Urinary bladder (tissue), 4 donors: ENCODE data around the gene C1orf226. TPM values are rescaled to one million over a fixed set of nuclear protein-coding genes. Genes with fewer than 3 reads are reported as not detected.
"Not testable (repeated sequence)": the region's sequence is repeated elsewhere in the genome, so short reads cannot be mapped to it uniquely, and the experiment has no call there.

Experiments used
- DNase-seq: peaks from one replicate; pipeline ENCODE4 v3.0.0-alpha.2; 2015; ENCODE audit errors: extremely low spot score
- H3K27ac ChIP-seq: one replicate; pipeline ENCODE4 v1.5.1; 2013; ENCODE audit warnings: low read depth, mild to moderate bottlenecking, moderate library complexity
- H3K36me3 ChIP-seq: one replicate; pipeline ENCODE4 v1.6.1; 2013; ENCODE audit warnings: mild to moderate bottlenecking, moderate library complexity; ENCODE audit not compliant: insufficient read depth
- H3K4me1 ChIP-seq: one replicate; pipeline ENCODE4 v1.6.1; 2013; ENCODE audit warnings: mild to moderate bottlenecking, moderate library complexity; ENCODE audit not compliant: insufficient read depth
- H3K4me3 ChIP-seq: one replicate; pipeline ENCODE4 v1.5.1; 2013; ENCODE audit warnings: low read depth, low read length
- WGBS: extraction: QIAGEN DNeasy Blood & Tissue Kit; methylation state at CpG from one replicate; pipeline ENCODE4 v1.1.7; 2013; 5-methylcytosine and 5-hydroxymethylcytosine counted together
- polyA plus RNA-seq: library from polyadenylated mRNA; stranded (reverse); fragments of 200-250 nt; gene quantifications from one replicate; pipeline ENCODE4 v1.2.3, GENCODE V29; 2013
- small RNA-seq: library from RNA; depleted of rRNA; stranded (forward); fragments of <200 nt; gene quantifications from one replicate; pipeline ENCODE3, GENCODE V24; 2014
- total RNA-seq: library from RNA; depleted of rRNA; stranded (reverse); fragments of >200 nt; gene quantifications from one replicate; pipeline ENCODE4 v1.2.3, GENCODE V29; 2014
- donor health status: healthy with polysubstance abuse.
- donor health status: healthy.

C1orf226 gene
- total and polyA plus RNA-seq, 2 donors: 1.4 to 2.2 TPM

DNA sequence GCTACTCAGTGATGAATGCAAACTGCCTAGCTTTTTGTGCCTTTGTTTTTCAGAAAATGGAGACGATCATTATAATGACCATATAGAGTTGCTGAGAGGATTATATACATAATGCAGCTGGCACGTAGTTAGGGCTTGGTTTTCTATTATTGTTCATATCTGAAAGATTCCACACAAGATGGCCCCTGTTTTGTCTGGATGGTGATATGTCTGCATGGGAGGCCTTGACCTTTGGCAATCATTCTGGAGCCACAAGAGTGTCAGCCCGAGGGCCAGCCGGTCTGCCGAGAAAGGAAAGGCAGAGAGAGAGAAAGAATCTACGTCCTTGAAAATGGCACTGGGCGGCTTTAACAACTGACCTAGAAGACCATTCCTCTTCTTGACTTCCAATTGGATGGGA is 36.1 kb downstream of the C1orf226 start:
- WGBS: 90% methylated on average over 7 of the region's 7 CpGs
- H3K36me3 ChIP-seq: no peaks in the 10 kb centered on the region
- H3K27ac ChIP-seq: no peak overlapping the region

DNA sequence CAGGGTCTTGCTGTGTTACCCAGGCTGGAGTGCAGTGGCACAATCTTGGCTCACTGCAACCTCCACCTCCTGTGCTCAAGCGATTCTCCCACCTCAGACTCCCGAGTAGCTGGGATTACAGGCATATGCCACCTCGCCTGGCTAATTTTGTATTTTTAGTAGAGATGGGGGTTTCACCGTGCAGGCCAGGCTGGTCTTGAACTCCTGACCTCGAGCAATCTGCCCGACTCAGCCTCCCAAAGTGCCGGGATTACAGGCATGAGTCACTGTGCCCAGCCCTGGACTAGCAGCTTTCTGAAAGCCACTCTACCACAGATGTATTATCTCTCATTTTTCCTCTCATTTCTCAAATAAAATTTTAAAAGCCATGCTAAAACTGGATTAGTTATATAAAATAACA is 37.1 kb downstream of the C1orf226 start:
- WGBS: 71% methylated on average over 7 of the region's 7 CpGs
- H3K4me3 ChIP-seq, DNase-seq, H3K36me3 ChIP-seq, H3K27ac ChIP-seq, H3K4me1 ChIP-seq: not testable (repeated sequence)

More for the DNA sequence above, 36.1 kb downstream of the C1orf226 start:
- no peak overlapping the region for H3K4me3 ChIP-seq
- no peak for DNase-seq
- no peaks in the 10 kb centered on the region for H3K4me1 ChIP-seq

DNA sequence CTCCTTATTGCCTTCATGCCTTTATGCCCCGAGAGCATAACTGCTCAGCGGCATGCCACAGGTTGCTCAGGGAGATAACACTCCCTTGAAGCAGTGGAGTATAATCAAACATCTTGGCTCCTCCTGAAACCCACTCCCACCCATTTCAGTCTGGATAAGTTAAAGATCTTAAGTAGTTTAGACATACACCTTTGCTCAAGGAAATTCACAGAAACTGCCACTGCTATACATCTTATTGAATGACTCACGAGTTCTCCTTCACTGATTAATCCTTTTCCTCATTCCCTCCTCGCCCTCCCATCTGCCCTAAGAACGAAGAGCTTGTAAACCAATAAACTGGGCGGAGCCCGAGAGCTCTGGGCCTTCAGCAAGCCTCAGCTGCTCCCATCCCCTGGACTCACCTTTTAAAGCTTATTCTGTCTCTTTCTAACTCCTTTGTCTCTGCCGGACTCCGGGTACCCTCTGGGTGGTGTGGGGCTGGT is 38.0 kb downstream of the C1orf226 start:
- H3K4me1 ChIP-seq, H3K36me3 ChIP-seq, H3K4me3 ChIP-seq, H3K27ac ChIP-seq: not testable (repeated sequence)
- 58% methylated on average over 9 of the region's 9 CpGs for WGBS
- DNase-seq: peak; percentile 14

DNA sequence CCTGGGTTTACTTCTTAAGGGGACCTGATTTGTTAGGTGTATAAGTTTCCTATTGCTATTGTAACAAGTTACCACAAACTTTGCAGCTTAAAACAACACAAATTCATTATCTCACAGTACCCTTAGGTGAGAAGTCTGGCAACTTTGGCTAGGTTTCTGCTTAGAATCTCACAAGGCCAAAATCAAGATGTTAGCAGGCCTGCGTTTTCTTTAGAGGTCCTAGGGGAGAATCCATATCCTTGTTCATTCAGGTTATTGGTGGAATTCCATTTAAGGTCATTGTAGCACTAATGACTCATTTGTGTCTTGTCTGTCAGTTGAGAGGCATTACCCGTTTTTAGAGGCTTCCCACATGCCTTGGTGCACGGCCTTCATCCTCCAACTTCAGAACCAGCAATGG is 38.6 kb downstream of the C1orf226 start:
- no peak for DNase-seq
- H3K27ac ChIP-seq: no peak overlapping the region
- WGBS: 89% methylated on average over 3 of the region's 3 CpGs
- H3K4me3 ChIP-seq: no peak overlapping the region
- H3K4me1 ChIP-seq: no peaks in the 10 kb centered on the region
- H3K36me3 ChIP-seq: no peaks in the 10 kb centered on the region

DNA sequence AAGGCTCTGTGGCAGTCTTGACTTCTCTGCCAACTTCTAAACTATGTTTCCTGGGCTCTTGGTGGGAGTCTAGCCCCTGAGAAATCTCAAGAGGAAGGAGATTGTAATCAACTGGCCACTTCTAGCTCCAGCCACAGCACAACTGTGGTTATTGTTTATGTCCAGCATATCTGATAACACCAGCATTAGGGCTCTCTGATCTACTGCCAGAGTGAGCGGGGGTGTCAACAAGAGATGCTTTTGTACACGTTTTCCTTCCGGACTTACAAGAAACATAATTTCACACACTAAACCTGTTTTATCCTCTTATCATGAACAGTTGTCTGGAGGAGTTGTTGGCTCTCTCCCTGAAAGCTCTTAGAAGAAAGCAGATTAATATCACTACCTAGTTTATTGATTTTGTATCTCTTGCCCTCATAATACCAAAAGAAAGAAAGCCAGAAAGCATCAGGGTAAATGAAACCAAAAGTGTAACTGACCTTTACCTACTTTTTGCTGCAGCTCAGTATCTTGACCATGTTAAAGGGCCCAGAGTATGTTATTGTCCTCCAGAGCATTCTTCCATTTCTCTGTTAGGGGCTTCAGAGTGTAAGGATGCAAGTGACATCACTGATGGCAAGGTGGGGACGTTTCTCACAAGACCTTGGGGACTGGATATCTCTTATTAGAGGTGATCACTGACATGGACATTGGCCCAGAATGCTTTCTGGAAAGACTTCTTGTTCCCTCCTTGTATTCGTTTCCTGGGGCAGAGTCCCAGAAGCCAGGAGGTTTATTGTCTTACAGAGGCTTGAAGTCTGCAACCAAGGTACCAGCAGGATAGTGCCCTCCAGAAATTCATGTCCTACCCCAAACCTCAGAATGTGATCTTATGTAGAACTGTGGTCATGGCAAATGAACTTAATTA is 40.0 kb downstream of the C1orf226 start:
- Histone ChIP-seq H3K36me3 (no peaks in the 10 kb centered on the region), H3K27ac (no peak overlapping the region), H3K4me3 (no peak overlapping the region), H3K4me1 (no peaks in the 10 kb centered on the region)
- DNase-seq: no peak
- WGBS: 32% methylated on average over 5 of the region's 5 CpGs

DNA sequence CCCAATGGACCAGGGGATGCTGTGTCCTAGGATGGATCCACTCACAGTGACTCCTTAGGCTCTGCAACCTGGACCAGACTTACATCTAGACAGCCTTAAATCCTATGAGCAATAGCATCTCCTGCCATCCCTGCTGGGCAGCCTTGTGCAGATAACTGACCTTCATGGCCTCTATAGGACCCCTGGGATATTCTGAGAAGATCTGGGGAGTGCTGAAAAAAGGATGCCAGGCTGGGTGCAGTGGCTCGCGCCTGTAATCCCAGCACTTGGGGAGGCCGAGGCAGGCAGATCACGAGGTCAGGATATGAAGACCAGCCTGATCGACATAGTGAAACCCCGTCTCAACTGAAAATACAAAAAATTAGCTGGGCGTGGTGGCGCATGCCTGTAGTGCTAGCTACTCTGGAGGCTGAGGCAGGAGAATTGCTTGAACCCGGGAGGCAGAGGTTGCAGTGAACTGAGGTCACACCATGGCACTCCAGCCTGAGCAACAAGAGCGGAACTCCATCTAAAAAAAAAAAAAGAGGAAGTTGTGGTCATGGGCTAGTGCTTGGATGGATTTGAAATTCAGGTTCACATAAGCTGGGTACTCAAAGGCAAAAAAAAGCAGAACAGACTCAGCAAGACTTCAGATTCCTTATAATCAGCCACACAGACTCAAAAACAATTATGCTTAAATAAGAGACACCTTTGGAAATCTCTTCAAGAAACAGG is 41.3 kb downstream of the C1orf226 start:
- Histone ChIP-seq H3K27ac (no peak overlapping the region), H3K4me1 (no peaks in the 10 kb centered on the region), H3K36me3 (no peaks in the 10 kb centered on the region), H3K4me3 (no peak overlapping the region)
- DNase-seq: no peak
- 91% methylated on average over 10 of the region's 10 CpGs for WGBS

DNA sequence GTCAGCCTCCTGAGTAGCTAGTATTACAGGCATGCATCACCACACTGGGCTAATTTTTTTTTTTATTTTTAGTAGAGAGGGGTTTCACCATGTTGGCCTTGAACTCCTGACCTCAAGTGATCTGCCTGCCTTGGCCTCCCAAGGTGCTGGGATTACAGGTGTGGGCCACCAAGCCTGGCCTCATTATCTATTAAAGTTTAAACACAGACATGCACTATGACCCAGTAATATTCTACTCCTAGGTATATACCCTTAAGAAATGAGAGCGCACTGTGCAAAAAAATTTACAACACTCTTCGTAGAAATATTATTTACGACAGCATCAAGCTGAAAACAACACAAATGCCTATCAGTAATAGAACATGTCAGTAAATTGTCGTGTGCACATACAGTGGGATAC is 49.1 kb downstream of the C1orf226 start:
- Histone ChIP-seq H3K4me3 (no peak overlapping the region), H3K4me1 (no peaks in the 10 kb centered on the region), H3K36me3 (no peaks in the 10 kb centered on the region), H3K27ac (no peak overlapping the region)
- 81% methylated on average over 4 of the region's 4 CpGs for WGBS
- DNase-seq: no peak

DNA sequence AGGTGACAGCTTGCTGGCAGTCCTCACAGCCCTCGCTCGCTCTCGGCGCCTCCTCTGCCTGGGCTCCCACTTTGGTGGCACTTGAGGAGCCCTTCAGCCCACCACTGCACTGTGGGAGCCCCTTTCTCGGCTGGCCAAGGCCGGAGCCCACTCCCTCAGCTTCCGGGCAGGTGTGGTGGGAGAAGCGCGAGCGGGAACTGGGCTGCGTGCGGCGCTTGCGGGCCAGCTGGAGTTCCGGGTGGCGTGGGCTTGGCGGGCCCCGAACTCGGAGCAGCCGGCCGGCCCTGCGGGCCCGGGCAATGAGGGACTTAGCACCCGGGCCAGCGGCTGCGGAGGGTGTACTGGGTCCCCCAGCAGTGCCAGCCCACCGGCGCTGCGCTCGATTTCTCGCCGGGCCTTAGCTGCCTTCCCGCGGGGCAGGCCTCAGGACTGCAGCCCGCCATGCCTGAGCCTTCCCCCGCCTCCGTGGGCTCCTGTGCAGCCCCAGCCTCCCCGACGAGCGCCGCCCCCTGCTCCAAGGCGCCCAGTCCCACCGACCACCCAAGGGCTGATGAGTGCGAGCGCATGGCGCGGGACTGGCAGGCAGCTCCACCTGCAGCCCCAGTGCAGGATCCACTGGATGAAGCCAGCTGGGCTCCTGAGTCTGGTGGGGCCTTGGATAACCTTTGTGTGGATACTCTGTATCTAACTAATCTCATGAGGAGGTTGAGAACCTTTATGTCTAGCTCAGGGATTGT is 51.6 kb downstream of the C1orf226 start:
- H3K36me3 ChIP-seq: not testable (repeated sequence)
- 88% methylated on average over 40 of the region's 47 CpGs for WGBS

More for the DNA sequence above, 51.6 kb downstream of the C1orf226 start:
- DNase-seq, H3K4me3 ChIP-seq, H3K27ac ChIP-seq, H3K4me1 ChIP-seq: not testable (repeated sequence)

Small RNAs within 50 kb of the gene (small RNA-seq; reads per million reads assigned to genes)
- gene MIR556: 0.18 reads per million
- not detected for gene RNA5SP61

Other genes with a start within 250 kb of the C1orf226 start
- not detected for gene SPATA46, start 4.9 kb upstream of the C1orf226 start, total RNA-seq
- gene SPATA46, start 4.9 kb upstream of the C1orf226 start, polyA plus RNA-seq: not detected
- gene SH2D1B, start 30.4 kb downstream of the C1orf226 start, total RNA-seq: 0.37 TPM
- gene SH2D1B, start 30.4 kb downstream of the C1orf226 start, polyA plus RNA-seq: 0.08 TPM
- gene UHMK1, start 116.1 kb downstream of the C1orf226 start, total RNA-seq: 58.2 TPM
- gene UHMK1, start 116.1 kb downstream of the C1orf226 start, polyA plus RNA-seq: 13.3 TPM
- gene UAP1, start 180.0 kb downstream of the C1orf226 start, total RNA-seq: 54.8 TPM
- 78.4 TPM for gene UAP1, start 180.0 kb downstream of the C1orf226 start, polyA plus RNA-seq